HG03097 (cell line): ENCODE results near the gene CFAP61.
"Not testable (repeated sequence)": the region's sequence is repeated elsewhere in the genome, so short reads cannot be mapped to it uniquely, and the experiment has no call there.

Experiments used
- ATAC-seq: cut with Tn5 transposase; IDR thresholded peaks from one replicate; pipeline ENCODE4 v1.9.1; 2021; ENCODE audit not compliant: unreplicated experiment, low FRiP score

The CFAP61 gene

GRCh38 chr20:20052074-20052970, at the start of gene CFAP61, which contains the start of gene CRNKL1:
Gene CFAP61 (plus strand): TSS chr20:20052532. CDS start chr20:20056654, 4,122 bp downstream.
Gene CRNKL1 (minus strand): TSS chr20:20052466. CDS start chr20:20052342, 124 bp downstream.
- peak; percentile 91 for ATAC-seq

GRCh38 chr20:20003031-20003954, 49.0 kb upstream of the CFAP61 start:
- ATAC-seq, result no peak

GRCh38 chr20:20003955-20004322, 48.4 kb upstream of the CFAP61 start:
- not testable (repeated sequence) for ATAC-seq

GRCh38 chr20:20005342-20005741, 47.0 kb upstream of the CFAP61 start:
- ATAC-seq, result no peak

GRCh38 chr20:20009784-20010253, 42.5 kb upstream of the CFAP61 start:
- no peak for ATAC-seq

GRCh38 chr20:20010639-20011500, 41.5 kb upstream of the CFAP61 start:
- ATAC-seq, result no peak

GRCh38 chr20:20012541-20012940, 39.8 kb upstream of the CFAP61 start:
- ATAC-seq, result no peak

- ATAC-seq, result no peak
These were observed 37.7 kb upstream of the CFAP61 start for GRCh38 chr20:20014659-20015058.

GRCh38 chr20:20017001-20017843, 35.1 kb upstream of the CFAP61 start, which contains the start of gene NAA20:
Gene NAA20 (plus strand): TSS chr20:20017362. CDS start chr20:20017397, 35 bp downstream.
- peak; percentile 98 for ATAC-seq

GRCh38 chr20:20017844-20018185, 34.5 kb upstream of the CFAP61 start:
- peak; percentile 4 for ATAC-seq

- no peak for ATAC-seq
These were observed 34.0 kb upstream of the CFAP61 start for GRCh38 chr20:20018366-20018765.

- no peak for ATAC-seq
These were observed 33.2 kb upstream of the CFAP61 start for GRCh38 chr20:20019123-20019522.

- no peak for ATAC-seq
These were observed 31.4 kb upstream of the CFAP61 start for GRCh38 chr20:20020908-20021307.

GRCh38 chr20:20021835-20022234, 30.5 kb upstream of the CFAP61 start:
- no peak for ATAC-seq

GRCh38 chr20:20022498-20022897, 29.8 kb upstream of the CFAP61 start:
- ATAC-seq, result peak; percentile 68

GRCh38 chr20:20023395-20023794, 28.9 kb upstream of the CFAP61 start:
- ATAC-seq, result no peak

- ATAC-seq, result no peak
These were observed 27.4 kb upstream of the CFAP61 start for GRCh38 chr20:20024942-20025341.

- no peak for ATAC-seq
These were observed 25.0 kb upstream of the CFAP61 start for GRCh38 chr20:20027284-20027683.

- no peak for ATAC-seq
These were observed 20.5 kb upstream of the CFAP61 start for GRCh38 chr20:20031790-20032189.
